Rectal smooth muscle tissue (tissue), 1 donor: ENCODE measurements around the gene PACRG.
"Not testable (repeated sequence)": the region's sequence is repeated elsewhere in the genome, so short reads cannot be mapped to it uniquely, and the experiment has no call there.

Experiments used
- H3K27ac ChIP-seq: one replicate; pipeline ENCODE4 v1.7.0; 2013; ENCODE audit warnings: low read depth, low read length, inconsistent platforms
- H3K27me3 ChIP-seq: one replicate; pipeline ENCODE4 v1.7.0; 2013; ENCODE audit warnings: low read length; ENCODE audit not compliant: control insufficient read depth, insufficient read depth
- H3K36me3 ChIP-seq: one replicate; pipeline ENCODE4 v1.7.0; 2013; ENCODE audit warnings: low read length; ENCODE audit not compliant: control insufficient read depth, insufficient read depth
- H3K4me1 ChIP-seq: one replicate; pipeline ENCODE4 v1.7.0; 2013; ENCODE audit warnings: low read length; ENCODE audit not compliant: control insufficient read depth, insufficient read depth
- H3K4me3 ChIP-seq: one replicate; pipeline ENCODE4 v1.7.0; 2013; ENCODE audit warnings: low read length
- H3K9ac ChIP-seq: one replicate; pipeline ENCODE4 v1.7.0; 2013; ENCODE audit warnings: low read length

PACRG gene

GRCh38 chr6:162964488-162965140 lies 236.8 kb downstream of the PACRG start:
- no peaks in the 10 kb centered on the region for H3K4me1 ChIP-seq
- H3K4me3 ChIP-seq, result no peak overlapping the region
- no peak overlapping the region for H3K9ac ChIP-seq
- H3K27me3 ChIP-seq, result no peaks in the 10 kb centered on the region
- H3K27ac ChIP-seq, result peak overlapping the region; percentile 3
- H3K36me3 ChIP-seq, result no peaks in the 10 kb centered on the region

GRCh38 chr6:162965366-162965765 lies 237.6 kb downstream of the PACRG start:
- no peaks in the 10 kb centered on the region for H3K36me3 ChIP-seq
- no peaks in the 10 kb centered on the region for H3K4me1 ChIP-seq
- H3K27me3 ChIP-seq, result no peaks in the 10 kb centered on the region
- no peak overlapping the region for H3K27ac ChIP-seq
- H3K9ac ChIP-seq, result no peak overlapping the region
- H3K4me3 ChIP-seq, result no peak overlapping the region

- Histone ChIP-seq H3K27me3 (no peaks in the 10 kb centered on the region), H3K36me3 (no peaks in the 10 kb centered on the region), H3K27ac (no peak overlapping the region), H3K9ac (no peak overlapping the region), H3K4me3 (no peak overlapping the region), H3K4me1 (no peaks in the 10 kb centered on the region)
Measured at GRCh38 chr6:162970246-162970645, 242.5 kb downstream of the PACRG start.

- no peak overlapping the region for H3K27ac ChIP-seq
- no peaks in the 10 kb centered on the region for H3K36me3 ChIP-seq
- H3K4me1 ChIP-seq, result no peaks in the 10 kb centered on the region
- H3K9ac ChIP-seq, result no peak overlapping the region
- H3K4me3 ChIP-seq, result no peak overlapping the region
- H3K27me3 ChIP-seq, result no peaks in the 10 kb centered on the region
Measured at GRCh38 chr6:162971356-162971755, 243.6 kb downstream of the PACRG start.

GRCh38 chr6:162973151-162973872 lies 245.5 kb downstream of the PACRG start:
- no peak overlapping the region for H3K4me3 ChIP-seq
- no peak overlapping the region for H3K9ac ChIP-seq
- no peak overlapping the region for H3K27ac ChIP-seq

GRCh38 chr6:162973980-162974379 lies 246.2 kb downstream of the PACRG start:
- H3K9ac ChIP-seq, result no peak overlapping the region
- no peaks in the 10 kb centered on the region for H3K4me1 ChIP-seq
- H3K36me3 ChIP-seq, result no peaks in the 10 kb centered on the region
- H3K27ac ChIP-seq, result no peak overlapping the region
- H3K4me3 ChIP-seq, result no peak overlapping the region
- no peaks in the 10 kb centered on the region for H3K27me3 ChIP-seq

More at GRCh38 chr6:162973151-162973872, 245.5 kb downstream of the PACRG start:
- Histone ChIP-seq H3K27me3 (no peaks in the 10 kb centered on the region), H3K4me1 (no peaks in the 10 kb centered on the region), H3K36me3 (no peaks in the 10 kb centered on the region)

GRCh38 chr6:162974685-162975084 lies 246.9 kb downstream of the PACRG start:
- Histone ChIP-seq H3K4me1 (no peaks in the 10 kb centered on the region), H3K9ac (no peak overlapping the region), H3K36me3 (no peaks in the 10 kb centered on the region), H3K27ac (no peak overlapping the region), H3K27me3 (no peaks in the 10 kb centered on the region), H3K4me3 (no peak overlapping the region)

GRCh38 chr6:162976141-162976540 lies 248.4 kb downstream of the PACRG start:
- H3K36me3 ChIP-seq, result no peaks in the 10 kb centered on the region
- H3K4me3 ChIP-seq, result no peak overlapping the region
- no peak overlapping the region for H3K9ac ChIP-seq
- no peaks in the 10 kb centered on the region for H3K27me3 ChIP-seq
- H3K27ac ChIP-seq, result no peak overlapping the region
- no peaks in the 10 kb centered on the region for H3K4me1 ChIP-seq

- not testable (repeated sequence) for H3K4me1 ChIP-seq, H3K27ac ChIP-seq, H3K4me3 ChIP-seq, H3K36me3 ChIP-seq, H3K9ac ChIP-seq, H3K27me3 ChIP-seq
Measured at GRCh38 chr6:162983234-162983633, 255.5 kb downstream of the PACRG start.

GRCh38 chr6:162998777-162999176 lies 271.0 kb downstream of the PACRG start:
- Histone ChIP-seq H3K4me3 (no peak overlapping the region), H3K4me1 (no peaks in the 10 kb centered on the region), H3K27me3 (no peaks in the 10 kb centered on the region), H3K9ac (no peak overlapping the region), H3K27ac (no peak overlapping the region), H3K36me3 (no peaks in the 10 kb centered on the region)

GRCh38 chr6:162999575-163000285 lies 272.0 kb downstream of the PACRG start:
- H3K4me3 ChIP-seq, result no peak overlapping the region
- H3K4me1 ChIP-seq, result no peaks in the 10 kb centered on the region
- H3K27me3 ChIP-seq, result no peaks in the 10 kb centered on the region
- no peak overlapping the region for H3K9ac ChIP-seq
- no peak overlapping the region for H3K27ac ChIP-seq
- H3K36me3 ChIP-seq, result no peaks in the 10 kb centered on the region

- Histone ChIP-seq H3K27me3 (no peaks in the 10 kb centered on the region), H3K27ac (no peak overlapping the region), H3K4me1 (no peaks in the 10 kb centered on the region), H3K36me3 (no peaks in the 10 kb centered on the region), H3K9ac (no peak overlapping the region), H3K4me3 (no peak overlapping the region)
Measured at GRCh38 chr6:163001330-163001729, 273.6 kb downstream of the PACRG start.
